Osteoblast (primary cell): Measurements from ENCODE around the gene NEK10. TPM values are rescaled to one million over a fixed set of nuclear protein-coding genes. Genes with fewer than 3 reads are reported as not detected.

Experiments used
- DNase-seq: peaks from one replicate; pipeline ENCODE4 v3.0.0; 2011; ENCODE audit warnings: low spot score, mixed read lengths; ENCODE audit not compliant: insufficient read length; ENCODE audit errors: missing footprints
- H2AFZ ChIP-seq: 2 replicates; pipeline ENCODE4 v1.6.0; 2011; ENCODE audit warnings: mild to moderate bottlenecking, low read length
- H3K27ac ChIP-seq: 2 replicates; pipeline ENCODE4 v1.5.1; 2011; ENCODE audit warnings: mild to moderate bottlenecking, low read depth, low read length, moderate library complexity
- H3K27me3 ChIP-seq: 2 replicates; pipeline ENCODE4 v1.6.0; 2012; ENCODE audit warnings: mild to moderate bottlenecking, control low read depth, inconsistent platforms, low read length, moderate library complexity; ENCODE audit not compliant: insufficient read depth
- H3K36me3 ChIP-seq: 2 replicates; pipeline ENCODE4 v1.5.1; 2011; ENCODE audit warnings: mild to moderate bottlenecking, low read length, control low read depth, moderate library complexity; ENCODE audit not compliant: insufficient read depth
- H3K4me1 ChIP-seq: 2 replicates; pipeline ENCODE4 v1.5.1; 2011; ENCODE audit warnings: mild to moderate bottlenecking, low read length, control low read depth, moderate library complexity; ENCODE audit not compliant: insufficient read depth
- H3K4me2 ChIP-seq: 2 replicates; pipeline ENCODE4 v1.6.0; 2011; ENCODE audit warnings: mild to moderate bottlenecking, low read length; ENCODE audit not compliant: insufficient read depth
- H3K4me3 ChIP-seq: fragments of 200-600 bp; sonication (generic); 3 replicates; pipeline ENCODE4 v1.5.1; 2012; ENCODE audit warnings: mild to moderate bottlenecking, low read length, inconsistent platforms; ENCODE audit not compliant: insufficient read depth
- H3K79me2 ChIP-seq: 2 replicates; pipeline ENCODE4 v1.6.0; 2012; ENCODE audit warnings: mild to moderate bottlenecking, low read length, control low read depth, inconsistent platforms; ENCODE audit not compliant: insufficient read depth
- H3K9me3 ChIP-seq: 2 replicates; pipeline ENCODE4 v1.5.1; 2011; ENCODE audit warnings: low read depth, low read length, control low read depth
- H4K20me1 ChIP-seq: 2 replicates; pipeline ENCODE4 v1.6.0; 2012; ENCODE audit warnings: mild to moderate bottlenecking, low read length, control low read depth; ENCODE audit not compliant: insufficient read depth
- CTCF ChIP-seq: IDR thresholded peaks from 2 replicates; pipeline ENCODE4 v1.5.1; 2011; ENCODE audit warnings: mild to moderate bottlenecking, low read depth, low read length, moderate library complexity; ENCODE audit errors: extremely low read depth
- total RNA-seq: library from RNA; depleted of rRNA; stranded (reverse); fragments of >200 nt; gene quantifications from 2 replicates; pipeline ENCODE4 v1.2.3, GENCODE V29; 2012

The NEK10 gene
- total RNA-seq, 1 donor = 69.8 TPM

- Histone ChIP-seq H2AFZ (no peak overlapping the region), H3K4me3 (no peak overlapping the region), H3K9me3 (no peaks in the 10 kb centered on the region), H4K20me1 (no peaks in the 10 kb centered on the region), H3K4me1 (peaks cover 25% of the 10 kb centered on the region), H3K79me2 (no peaks in the 10 kb centered on the region), H3K36me3 (peaks cover 8% of the 10 kb centered on the region), H3K4me2 (peak overlapping the region; percentile 50), H3K27me3 (no peaks in the 10 kb centered on the region), H3K27ac (peak overlapping the region; percentile 78)
- peak; percentile 77 for TF ChIP-seq CTCF
- peak; percentile 58 for DNase-seq
Observed at GRCh38 chr3:27312044-27312668, 57.0 kb downstream of the NEK10 start.

GRCh38 chr3:27311400-27311799, 57.8 kb downstream of the NEK10 start:
- DNase-seq = peak; percentile 83
- H2AFZ ChIP-seq = peak overlapping the region; percentile 48
- no peak for TF ChIP-seq CTCF
- no peaks in the 10 kb centered on the region for H3K9me3 ChIP-seq
- no peaks in the 10 kb centered on the region for H4K20me1 ChIP-seq
- peak overlapping the region; percentile 50 for H3K4me2 ChIP-seq
- peak overlapping the region; percentile 78 for H3K27ac ChIP-seq
- H3K4me1 ChIP-seq = peaks cover 25% of the 10 kb centered on the region
- H3K36me3 ChIP-seq = peaks cover 8% of the 10 kb centered on the region
- H3K27me3 ChIP-seq = no peaks in the 10 kb centered on the region
- no peak overlapping the region for H3K4me3 ChIP-seq
- H3K79me2 ChIP-seq = no peaks in the 10 kb centered on the region

GRCh38 chr3:27310688-27311087, 58.5 kb downstream of the NEK10 start:
- Histone ChIP-seq H3K4me1 (peaks cover 25% of the 10 kb centered on the region), H4K20me1 (no peaks in the 10 kb centered on the region), H3K79me2 (no peaks in the 10 kb centered on the region), H3K36me3 (peaks cover 8% of the 10 kb centered on the region), H2AFZ (no peak overlapping the region), H3K9me3 (no peaks in the 10 kb centered on the region), H3K27ac (peak overlapping the region; percentile 78), H3K27me3 (no peaks in the 10 kb centered on the region), H3K4me2 (peak overlapping the region; percentile 50), H3K4me3 (no peak overlapping the region)
- no peak for TF ChIP-seq CTCF
- no peak for DNase-seq

GRCh38 chr3:27307566-27307965, 61.6 kb downstream of the NEK10 start:
- no peaks in the 10 kb centered on the region for H3K79me2 ChIP-seq
- no peak overlapping the region for H3K4me3 ChIP-seq
- TF ChIP-seq CTCF = no peak
- H3K36me3 ChIP-seq = peaks cover 20% of the 10 kb centered on the region
- H3K4me2 ChIP-seq = no peak overlapping the region
- no peak overlapping the region for H3K27ac ChIP-seq
- no peaks in the 10 kb centered on the region for H3K9me3 ChIP-seq
- no peak for DNase-seq
- H4K20me1 ChIP-seq = no peaks in the 10 kb centered on the region
- peaks cover 24% of the 10 kb centered on the region for H3K4me1 ChIP-seq
- H3K27me3 ChIP-seq = no peaks in the 10 kb centered on the region
- no peak overlapping the region for H2AFZ ChIP-seq
